Gastroesophageal sphincter (tissue), 4 donors: Measurements from ENCODE around the gene PPM1H. TPM values are rescaled to one million over a fixed set of nuclear protein-coding genes. Genes with fewer than 3 reads are reported as not detected.

Experiments used
- ATAC-seq: fragments of 150-250 bp; one replicate; pipeline ENCODE4 v1.9.1; 2016; ENCODE audit warnings: mild to moderate bottlenecking, moderate library complexity
- H3K27ac ChIP-seq, 4 donors: fragments of 200-600 bp; sonication (generic) in 3 of 4; 1 replicate in 3 of 4; 2 replicates in 1 of 4; pipeline ENCODE4 v1.5.1; 2016 to 2019
- H3K27me3 ChIP-seq: fragments of 200-600 bp; sonication (generic); one replicate; pipeline ENCODE4 v1.5.1; 2019
- H3K36me3 ChIP-seq, 2 donors: fragments of 200-600 bp; sonication (generic); one replicate each; pipeline ENCODE4 v1.5.1; 2019; ENCODE audit warnings: control low read depth in 1 of 2
- H3K4me1 ChIP-seq, 3 donors: fragments of 200-600 bp; sonication (generic); 1 replicate in 2 of 3; 2 replicates in 1 of 3; pipeline ENCODE4 v1.5.1; 2016 to 2019; ENCODE audit warnings: control low read depth in 2 of 3
- H3K4me3 ChIP-seq, 2 donors: fragments of 200-600 bp; sonication (generic); one replicate each; pipeline ENCODE4 v1.5.1; 2019; ENCODE audit warnings: mild to moderate bottlenecking in 1 of 2, moderate library complexity in 1 of 2
- H3K9me3 ChIP-seq, 3 donors: fragments of 200-600 bp; sonication (generic); one replicate each; pipeline ENCODE4 v1.5.1; 2017 to 2019; ENCODE audit warnings: control low read depth in 2 of 3
- CTCF ChIP-seq, 4 experiments: fragments of 200-600 bp in 2 of 4; fragments of 450-650 bp in 2 of 4; sonication (generic) in 1 of 4; IDR thresholded peaks; one replicate each; pipeline ENCODE4 v1.5.1; 2017 to 2019; ENCODE audit warnings: antibody characterized with exemption in 4 of 4, mild to moderate bottlenecking in 2 of 4, moderate library complexity in 2 of 4
- EP300 ChIP-seq: sonication (generic); formaldehyde crosslinking; IDR thresholded peaks from one replicate; pipeline ENCODE4 v1.6.1; 2017; ENCODE audit warnings: antibody characterized with exemption, mild to moderate bottlenecking
- POLR2A ChIP-seq, 2 donors: fragments of 450-650 bp; IDR thresholded peaks; one replicate each; pipeline ENCODE4 v1.6.1; 2017; ENCODE audit warnings: antibody characterized with exemption in 2 of 2, mild to moderate bottlenecking in 2 of 2, moderate library complexity in 1 of 2
- POLR2AphosphoS5 ChIP-seq: sonication (generic); formaldehyde crosslinking; IDR thresholded peaks from one replicate; pipeline ENCODE4 v1.6.1; 2017; ENCODE audit warnings: antibody characterized with exemption
- WGBS, 2 donors: methylation state at CpG; one replicate each; pipeline ENCODE4 v1.1.5; 2018; ENCODE audit warnings: low coverage in 1 of 2; 5-methylcytosine and 5-hydroxymethylcytosine counted together
- total RNA-seq, 4 donors: library from RNA; depleted of rRNA; stranded (reverse); fragments of >200 nt; gene quantifications; one replicate each; pipeline ENCODE4 v1.1.0, GENCODE V29; 2016

PPM1H gene
- total RNA-seq, 4 donors from 2014 or later = 1.3 to 1.9 (median 1.6) TPM

GRCh38 chr12:62772416-62772955 lies 162.5 kb downstream of the PPM1H start:
- no peaks in the 10 kb centered on the region for H3K9me3 ChIP-seq
- H3K4me1 ChIP-seq = peaks cover 0 to 16% (median 0%) of the 10 kb centered on the region in 3 donors
- no peaks in the 10 kb centered on the region for H3K36me3 ChIP-seq
- no peak overlapping the region for H3K4me3 ChIP-seq
- WGBS, 2 donors = 96% methylated on average over 4 of the region's 4 CpGs; no CpG with 5 or more reads in 1 of the 2 donors
- no peak overlapping the region for H3K27ac ChIP-seq
- TF ChIP-seq EP300 (no peak), POLR2AphosphoS5 (no peak), CTCF (IDR thresholded peaks at IDR 0.05) (no peak), POLR2A (IDR thresholded peaks at IDR 0.05) (no peak)
- H3K27me3 ChIP-seq = no peaks in the 10 kb centered on the region
- ATAC-seq = no peak

GRCh38 chr12:62771828-62772227 lies 163.1 kb downstream of the PPM1H start:
- no peaks in the 10 kb centered on the region for H3K9me3 ChIP-seq
- H3K4me1 ChIP-seq = peaks cover 0 to 16% (median 0%) of the 10 kb centered on the region in 3 donors
- no peak overlapping the region for H3K27ac ChIP-seq
- TF ChIP-seq CTCF (IDR thresholded peaks at IDR 0.05) (no peak), EP300 (no peak), POLR2A (IDR thresholded peaks at IDR 0.05) (no peak), POLR2AphosphoS5 (no peak)
- no peaks in the 10 kb centered on the region for H3K36me3 ChIP-seq
- no peak for ATAC-seq
- no peaks in the 10 kb centered on the region for H3K27me3 ChIP-seq
- WGBS, 2 donors = 88% methylated on average over 2 of the region's 2 CpGs; no CpG with 5 or more reads in 1 of the 2 donors
- H3K4me3 ChIP-seq = no peak overlapping the region

GRCh38 chr12:62770381-62770780 lies 164.6 kb downstream of the PPM1H start:
- WGBS, 2 donors = 50 to 81% methylated on average over 1 to 2 of the region's 2 CpGs

GRCh38 chr12:62769076-62769619 lies 165.8 kb downstream of the PPM1H start:
- 94% methylated on average over 3 of the region's 3 CpGs; no CpG with 5 or more reads in 1 of the 2 donors for WGBS, 2 donors
- ATAC-seq = no peak
- no peaks in the 10 kb centered on the region for H3K36me3 ChIP-seq
- H3K4me3 ChIP-seq = no peak overlapping the region
- H3K4me1 ChIP-seq = peaks cover 0 to 16% (median 0%) of the 10 kb centered on the region in 3 donors
- H3K27me3 ChIP-seq = no peaks in the 10 kb centered on the region
- H3K9me3 ChIP-seq = no peaks in the 10 kb centered on the region
- TF ChIP-seq POLR2AphosphoS5 = no peak
- no peak for TF ChIP-seq EP300
- no peak for TF ChIP-seq CTCF (IDR thresholded peaks at IDR 0.05)
- TF ChIP-seq POLR2A (IDR thresholded peaks at IDR 0.05) = no peak
- no peak overlapping the region for H3K27ac ChIP-seq

More at GRCh38 chr12:62770381-62770780, 164.6 kb downstream of the PPM1H start:
- no peak for TF ChIP-seq EP300
- no peak for TF ChIP-seq CTCF (IDR thresholded peaks at IDR 0.05)
- TF ChIP-seq POLR2A (IDR thresholded peaks at IDR 0.05) = no peak
- TF ChIP-seq POLR2AphosphoS5 = no peak
- H3K4me3 ChIP-seq = no peak overlapping the region
- ATAC-seq = no peak
- H3K27ac ChIP-seq = no peak overlapping the region
- no peaks in the 10 kb centered on the region for H3K27me3 ChIP-seq
- peaks cover 0 to 16% (median 0%) of the 10 kb centered on the region in 3 donors for H3K4me1 ChIP-seq
- no peaks in the 10 kb centered on the region for H3K36me3 ChIP-seq
- H3K9me3 ChIP-seq = no peaks in the 10 kb centered on the region

- no peak for ATAC-seq
- no peak overlapping the region for H3K4me3 ChIP-seq
- no peaks in the 10 kb centered on the region for H3K36me3 ChIP-seq
- H3K4me1 ChIP-seq = peaks cover 0 to 16% (median 0%) of the 10 kb centered on the region in 3 donors
- TF ChIP-seq CTCF (IDR thresholded peaks at IDR 0.05) (no peak), POLR2AphosphoS5 (no peak), EP300 (no peak), POLR2A (IDR thresholded peaks at IDR 0.05) (no peak)
- no peaks in the 10 kb centered on the region for H3K9me3 ChIP-seq
- H3K27me3 ChIP-seq = no peaks in the 10 kb centered on the region
- WGBS, 2 donors = 92 to 100% methylated on average over 3 to 4 of the region's 4 CpGs
- H3K27ac ChIP-seq = no peak overlapping the region
Measured at GRCh38 chr12:62767946-62768345, 167.0 kb downstream of the PPM1H start.
